Kidney tubule cell (primary cell): ENCODE data around the gene FOXP3.
A peak's percentile ranks its signal among the peaks of the same experiment; 100 is the strongest.
"Not testable (repeated sequence)": the region's sequence is repeated elsewhere in the genome, so short reads cannot be mapped to it uniquely, and the experiment has no call there.

ENCODE experiments used
- DNase-seq: peaks from one replicate; pipeline ENCODE4 v3.0.0-alpha.2; 2018; ENCODE audit warnings: low spot score

The FOXP3 gene

GRCh38 chrX:49264460-49264859 is at the start of gene FOXP3:
TSS of gene FOXP3 (minus strand) at chrX:49264710. CDS start at chrX:49258505, 6,205 bp downstream.
- DNase-seq: no peak

GRCh38 chrX:49312176-49312575 is 47.7 kb upstream of the FOXP3 start:
- DNase-seq: no peak

GRCh38 chrX:49310371-49310770 is 45.9 kb upstream of the FOXP3 start:
- no peak for DNase-seq

GRCh38 chrX:49309401-49309981 is 45.0 kb upstream of the FOXP3 start:
- peak; percentile 36 for DNase-seq

GRCh38 chrX:49308604-49309269 is 44.2 kb upstream of the FOXP3 start:
- DNase-seq: no peak

GRCh38 chrX:49307775-49308174 is 43.3 kb upstream of the FOXP3 start:
- DNase-seq: not testable (repeated sequence)

GRCh38 chrX:49303346-49303745 is 38.8 kb upstream of the FOXP3 start, which contains the start of gene GAGE10:
TSS of gene GAGE10 (plus strand) at chrX:49303646. CDS start at chrX:49304860, 1,214 bp downstream.
- DNase-seq: no peak

- no peak for DNase-seq
These were observed 36.2 kb upstream of the FOXP3 start for GRCh38 chrX:49300703-49301102.

GRCh38 chrX:49299293-49299692 is 34.8 kb upstream of the FOXP3 start:
- not testable (repeated sequence) for DNase-seq

GRCh38 chrX:49292400-49293362 is 28.2 kb upstream of the FOXP3 start:
- DNase-seq: no peak

- peak; percentile 58 for DNase-seq
These were observed 27.3 kb upstream of the FOXP3 start for GRCh38 chrX:49291615-49292337.

- no peak for DNase-seq
These were observed 25.7 kb upstream of the FOXP3 start for GRCh38 chrX:49290215-49290614.

- DNase-seq: no peak
These were observed 23.2 kb upstream of the FOXP3 start for GRCh38 chrX:49287665-49288064.

- no peak for DNase-seq
These were observed 22.1 kb upstream of the FOXP3 start for GRCh38 chrX:49286581-49286980.

GRCh38 chrX:49286136-49286535 is 21.6 kb upstream of the FOXP3 start:
- DNase-seq: no peak

- DNase-seq: no peak
These were observed 19.7 kb upstream of the FOXP3 start for GRCh38 chrX:49284212-49284611.

- DNase-seq: no peak
These were observed 18.1 kb upstream of the FOXP3 start for GRCh38 chrX:49282647-49283011.

GRCh38 chrX:49278081-49278480 is 13.6 kb upstream of the FOXP3 start:
- no peak for DNase-seq

- DNase-seq: no peak
These were observed 13.0 kb upstream of the FOXP3 start for GRCh38 chrX:49277535-49277830.

- DNase-seq: no peak
These were observed 12.4 kb upstream of the FOXP3 start for GRCh38 chrX:49276671-49277534.

GRCh38 chrX:49276207-49276606 is 11.7 kb upstream of the FOXP3 start:
- no peak for DNase-seq
